Endothelial cell of umbilical vein (primary cell): ENCODE measurements around the gene CEBPB. TPM values are rescaled to one million over a fixed set of nuclear protein-coding genes. Genes with fewer than 3 reads are reported as not detected.

Experiments
- BruUV-seq: library from RNA; stranded (reverse); fragments of 400-500 nt; replicated peaks from 2 replicates; lab custom pipeline; 2021; lab: Mats Ljungman, UMichigan
- CTCF ChIA-PET: fragments of 300-600, 350-600 bp; sonication (Branson Sonifier 250); formaldehyde crosslinking; loops from one replicate; lab custom pipeline; 2021; ENCODE audit warnings: antibody characterized with exemption, inconsistent platforms; lab: Charles Lee
- POLR2A ChIA-PET: fragments of 300-600, 350-600 bp; sonication (Branson Sonifier 250); formaldehyde crosslinking; loops from one replicate; lab custom pipeline; 2021; ENCODE audit warnings: antibody characterized with exemption, inconsistent platforms; lab: Charles Lee
- DNase-seq: peaks from one replicate; pipeline ENCODE4 v3.0.0-alpha.2; 2011; ENCODE audit warnings: low read depth, low spot score
- FAIRE-seq: peaks from 2 replicates; lab custom pipeline; 2011; peaks lifted over from hg19 to GRCh38; lab: Jason Lieb, UNC
- H2AFZ ChIP-seq: 2 replicates; pipeline ENCODE4 v1.6.0; 2012; ENCODE audit warnings: low read depth, low read length, control low read depth, inconsistent platforms
- H3K27ac ChIP-seq: 2 replicates; pipeline ENCODE4 v1.5.1; 2011; ENCODE audit warnings: low read depth, mild to moderate bottlenecking, control low read depth, low read length, moderate library complexity; ENCODE audit not compliant: insufficient read depth
- H3K27me3 ChIP-seq, 2 experiments: 2 replicates each; pipeline versions ENCODE4 v1.6.0 to v1.6.1; 2011; ENCODE audit warnings: low read length in 2 of 2, mixed read lengths in 1 of 2; ENCODE audit not compliant: control insufficient read depth in 2 of 2, insufficient read depth in 2 of 2
- H3K36me3 ChIP-seq, 2 experiments: 2 replicates in 1 of 2; 3 replicates in 1 of 2; pipeline ENCODE4 v1.5.1; 2011; ENCODE audit warnings: low read length in 2 of 2, mild to moderate bottlenecking in 1 of 2, moderate library complexity in 1 of 2; ENCODE audit not compliant: control insufficient read depth in 2 of 2, insufficient read depth in 2 of 2; ENCODE audit errors: extremely low read depth in 1 of 2
- H3K4me1 ChIP-seq: 3 replicates; pipeline ENCODE4 v1.5.1; 2011; ENCODE audit warnings: mild to moderate bottlenecking, low read length; ENCODE audit not compliant: control insufficient read depth, insufficient read depth; ENCODE audit errors: extremely low read depth
- H3K4me2 ChIP-seq: 2 replicates; pipeline ENCODE4 v1.6.1; 2011; ENCODE audit warnings: low read length, control low read depth, mixed read lengths; ENCODE audit not compliant: insufficient read depth
- H3K4me3 ChIP-seq, 3 experiments: fragments of 200-600 bp in 1 of 3; sonication (generic), shearing (Covaris generic) in 1 of 3; replicated peaks in 1 of 3; 2 replicates each; pipeline ENCODE4 v1.5.1; 2011 to 2016; ENCODE audit warnings: control low read depth in 3 of 3, low read length in 3 of 3, mild to moderate bottlenecking in 2 of 3, inconsistent platforms in 1 of 3, low read depth in 1 of 3, moderate library complexity in 1 of 3; ENCODE audit not compliant: insufficient read depth in 1 of 3
- H3K79me2 ChIP-seq: 2 replicates; pipeline ENCODE4 v1.6.0; 2012; ENCODE audit warnings: low read length, inconsistent platforms; ENCODE audit not compliant: control insufficient read depth, insufficient read depth
- H3K9ac ChIP-seq: replicated peaks from 2 replicates; pipeline ENCODE3; 2011; ENCODE audit warnings: low read length, control low read depth; ENCODE audit not compliant: insufficient read depth; ENCODE audit errors: extremely low read depth
- H3K9me1 ChIP-seq: replicated peaks from 3 replicates; pipeline ENCODE4 v1.6.0; 2011; ENCODE audit warnings: mild to moderate bottlenecking, low read length; ENCODE audit not compliant: control insufficient read depth, insufficient read depth; ENCODE audit errors: extremely low read depth
- H3K9me3 ChIP-seq: replicated peaks from 2 replicates; pipeline ENCODE4 v1.5.1; 2012; ENCODE audit warnings: low read length, inconsistent platforms; ENCODE audit not compliant: control insufficient read depth, insufficient read depth
- H4K20me1 ChIP-seq: replicated peaks from 2 replicates; pipeline ENCODE3; 2011; ENCODE audit warnings: mild to moderate bottlenecking, low read length; ENCODE audit not compliant: control insufficient read depth, insufficient read depth; ENCODE audit errors: extremely low read depth
- EZH2 ChIP-seq: IDR thresholded peaks from 2 replicates; pipeline ENCODE4 v1.6.1; 2012; ENCODE audit warnings: borderline replicate concordance, low read depth, mild to moderate bottlenecking, moderate library complexity, low read length, inconsistent platforms; ENCODE audit not compliant: severe bottlenecking
- FOS ChIP-seq: IDR thresholded peaks from 2 replicates; pipeline ENCODE4 v1.6.1; 2011; ENCODE audit warnings: mild to moderate bottlenecking, low read length, moderate library complexity, borderline replicate concordance; ENCODE audit not compliant: insufficient read depth
- GATA2 ChIP-seq: IDR thresholded peaks from 2 replicates; pipeline ENCODE4 v1.7.0; 2011; ENCODE audit warnings: low read depth, mild to moderate bottlenecking, moderate library complexity, mixed read lengths, low read length; ENCODE audit not compliant: insufficient read length, insufficient read depth
- JUN ChIP-seq: IDR thresholded peaks from 2 replicates; pipeline ENCODE4 v1.6.1; 2011; ENCODE audit warnings: borderline replicate concordance, low read depth; ENCODE audit not compliant: insufficient read length, insufficient read depth
- POLR2AphosphoS5 ChIP-seq: IDR thresholded peaks from 2 replicates; pipeline ENCODE4 v1.6.1; 2012; ENCODE audit warnings: low read depth, mild to moderate bottlenecking, control low read depth, low read length, moderate library complexity; ENCODE audit not compliant: insufficient read depth
- dilution Hi-C: fragments of 300-500 bp; cut with MboI; formaldehyde crosslinking; loops from one replicate; pipeline ENCODE4 v1.15.0; 2019; ENCODE audit warnings: low sequenced_read_pairs; ENCODE audit not compliant: extremely low pct_ligation_motif_present
- intact Hi-C: fragments of 100-400 bp; cut with micrococcal nuclease; formaldehyde crosslinking; loops from one replicate; pipeline ENCODE4 v1.10.0; 2022
- polyA plus RNA-seq, 4 experiments: library from polyadenylated mRNA; depleted of rRNA in 3 of 4; stranded (reverse) in 3 of 4; unstranded in 1 of 4; fragments of >200 nt; gene quantifications; 2 replicates each; pipeline versions ENCODE4 v1.2.1 to v1.2.3, GENCODE V29; 2011 to 2012; ENCODE audit warnings: missing spikeins in 1 of 4
- total RNA-seq: library from RNA; stranded (reverse); gene quantifications from 2 replicates; pipeline ENCODE4 v1.2.3, GENCODE V29; 2021
- TF ChIP-seq, protein P1 (sequence below), 2 donors: IDR thresholded peaks; 1 replicate in 1 of 2; 2 replicates in 1 of 2; pipeline ENCODE4 v1.5.1; 2011; ENCODE audit warnings: low read length in 2 of 2, mild to moderate bottlenecking in 2 of 2, moderate library complexity in 2 of 2, control low read depth in 1 of 2, inconsistent platforms in 1 of 2, low read depth in 1 of 2; ENCODE audit not compliant: insufficient read depth in 1 of 2; ENCODE audit errors: extremely low read depth in 1 of 2
- TF ChIP-seq, protein P2 (sequence below): IDR thresholded peaks from 2 replicates; pipeline ENCODE4 v1.6.1; 2011; ENCODE audit not compliant: insufficient read depth, insufficient read length

Gene CEBPB
- total and polyA plus RNA-seq, 2 donors (not counting 3 experiments of a cell fraction or from before 2014, with no cell fraction given) = 3.7 to 11.4 TPM

DNA sequence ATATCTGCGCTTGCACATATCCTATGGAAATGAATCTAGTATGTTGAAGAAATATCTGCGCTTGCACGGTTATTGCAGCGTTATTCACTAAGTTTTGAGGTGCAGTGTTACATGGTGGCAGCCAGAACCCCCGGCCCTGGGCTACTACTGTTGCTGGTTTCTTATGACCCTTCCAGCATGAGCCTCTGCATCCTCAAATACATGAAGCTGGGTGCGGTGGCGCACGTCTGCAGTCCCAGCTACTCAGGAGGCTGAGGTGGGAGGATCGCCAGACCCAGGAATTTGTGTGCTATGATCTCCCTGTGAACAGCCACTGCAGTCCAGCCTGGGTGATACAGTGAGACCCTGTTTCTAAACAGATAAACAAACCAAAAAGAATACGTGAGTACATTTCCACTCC lies 9.3 kb upstream of the CEBPB start:
- BruUV-seq = no TSS peak
- no peak for FAIRE-seq
- no peaks in the 10 kb centered on the region for H4K20me1 ChIP-seq
- H3K27ac ChIP-seq = no peak overlapping the region
- TF ChIP-seq JUN (no peak), FOS (no peak), GATA2 (no peak), POLR2AphosphoS5 (no peak), EZH2 (no peak)
- TF ChIP-seq, protein P1, sequence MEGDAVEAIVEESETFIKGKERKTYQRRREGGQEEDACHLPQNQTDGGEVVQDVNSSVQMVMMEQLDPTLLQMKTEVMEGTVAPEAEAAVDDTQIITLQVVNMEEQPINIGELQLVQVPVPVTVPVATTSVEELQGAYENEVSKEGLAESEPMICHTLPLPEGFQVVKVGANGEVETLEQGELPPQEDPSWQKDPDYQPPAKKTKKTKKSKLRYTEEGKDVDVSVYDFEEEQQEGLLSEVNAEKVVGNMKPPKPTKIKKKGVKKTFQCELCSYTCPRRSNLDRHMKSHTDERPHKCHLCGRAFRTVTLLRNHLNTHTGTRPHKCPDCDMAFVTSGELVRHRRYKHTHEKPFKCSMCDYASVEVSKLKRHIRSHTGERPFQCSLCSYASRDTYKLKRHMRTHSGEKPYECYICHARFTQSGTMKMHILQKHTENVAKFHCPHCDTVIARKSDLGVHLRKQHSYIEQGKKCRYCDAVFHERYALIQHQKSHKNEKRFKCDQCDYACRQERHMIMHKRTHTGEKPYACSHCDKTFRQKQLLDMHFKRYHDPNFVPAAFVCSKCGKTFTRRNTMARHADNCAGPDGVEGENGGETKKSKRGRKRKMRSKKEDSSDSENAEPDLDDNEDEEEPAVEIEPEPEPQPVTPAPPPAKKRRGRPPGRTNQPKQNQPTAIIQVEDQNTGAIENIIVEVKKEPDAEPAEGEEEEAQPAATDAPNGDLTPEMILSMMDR (IDR thresholded peaks at IDR 0.05; ENCODE audit: extremely low read depth in 1 of 2, insufficient read depth in 1 of 2, low read depth in 1 of 2, low read length in 2 of 2) = no peak
- H3K79me2 ChIP-seq = no peaks in the 10 kb centered on the region
- H3K4me2 ChIP-seq = no peak overlapping the region
- CTCF ChIA-PET = interaction anchor here (1.3 to 4.6 kb wide), 5 partner anchors 61 to 568 kb away, joined by 3 to 129 read pairs (median 6); no protein-coding TSS in a partner anchor
- DNase-seq = no peak
- POLR2A ChIA-PET = no interaction called here
- no peak overlapping the region for H3K9ac ChIP-seq
- dilution Hi-C loops (no loop called here), intact Hi-C loops (no loop called here)
- H3K9me1 ChIP-seq = no peaks in the 10 kb centered on the region
- no peak overlapping the region for H2AFZ ChIP-seq
- no peaks in the 10 kb centered on the region for H3K9me3 ChIP-seq
- H3K27me3 ChIP-seq = peaks cover 0 to 2% of the 10 kb centered on the region in 2 experiments
- H3K4me1 ChIP-seq = no peaks in the 10 kb centered on the region
- H3K36me3 ChIP-seq = no peaks in the 10 kb centered on the region
- no peak overlapping the region for H3K4me3 ChIP-seq

DNA sequence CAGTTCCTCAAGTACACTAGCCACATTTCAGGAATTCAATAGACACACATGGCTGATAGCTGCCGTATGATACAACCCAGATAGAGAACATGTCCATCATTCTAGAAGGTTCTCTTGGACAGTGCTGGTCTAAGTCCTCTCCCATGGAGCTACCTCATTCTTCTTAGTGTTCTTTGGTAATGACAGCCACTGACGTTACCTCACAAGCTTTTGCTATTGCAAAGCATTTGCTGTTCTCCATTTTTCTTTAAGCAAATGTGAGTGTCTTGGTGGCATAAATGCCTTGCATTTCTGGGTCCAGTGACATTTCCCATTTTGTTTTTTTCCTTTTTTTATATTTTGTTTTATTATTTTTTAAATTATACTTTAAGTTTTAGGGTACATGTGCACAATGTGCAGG lies 8.3 kb upstream of the CEBPB start:
- Histone ChIP-seq H3K4me1 (no peaks in the 10 kb centered on the region), H2AFZ (no peak overlapping the region), H3K4me2 (no peak overlapping the region), H4K20me1 (no peaks in the 10 kb centered on the region), H3K27ac (no peak overlapping the region), H3K79me2 (no peaks in the 10 kb centered on the region), H3K9ac (no peak overlapping the region), H3K9me1 (no peaks in the 10 kb centered on the region), H3K36me3 (no peaks in the 10 kb centered on the region), H3K27me3 (peaks cover 0 to 2% of the 10 kb centered on the region in 2 experiments), H3K9me3 (no peaks in the 10 kb centered on the region), H3K4me3 (no peak overlapping the region)
- TF ChIP-seq FOS = no peak
- no peak for TF ChIP-seq POLR2AphosphoS5
- TF ChIP-seq, protein P2, sequence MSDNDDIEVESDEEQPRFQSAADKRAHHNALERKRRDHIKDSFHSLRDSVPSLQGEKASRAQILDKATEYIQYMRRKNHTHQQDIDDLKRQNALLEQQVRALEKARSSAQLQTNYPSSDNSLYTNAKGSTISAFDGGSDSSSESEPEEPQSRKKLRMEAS = no peak
- TF ChIP-seq JUN = no peak
- TF ChIP-seq EZH2 = no peak
- dilution Hi-C loops = no loop called here
- no TSS peak for BruUV-seq
- CTCF ChIA-PET = interaction anchor here (0.7 to 4.6 kb wide), 7 partner anchors 13 to 567 kb away, joined by 3 to 129 read pairs (median 3); no protein-coding TSS in a partner anchor
- DNase-seq (no peak), FAIRE-seq (no peak)
- intact Hi-C loops = no loop called here
- POLR2A ChIA-PET = no interaction called here
